Measurements from ENCODE around the gene ADGRV1.
"Not testable (repeated sequence)": the region's sequence is repeated elsewhere in the genome, so short reads cannot be mapped to it uniquely, and the experiment has no call there.

ADGRV1 gene

DNA sequence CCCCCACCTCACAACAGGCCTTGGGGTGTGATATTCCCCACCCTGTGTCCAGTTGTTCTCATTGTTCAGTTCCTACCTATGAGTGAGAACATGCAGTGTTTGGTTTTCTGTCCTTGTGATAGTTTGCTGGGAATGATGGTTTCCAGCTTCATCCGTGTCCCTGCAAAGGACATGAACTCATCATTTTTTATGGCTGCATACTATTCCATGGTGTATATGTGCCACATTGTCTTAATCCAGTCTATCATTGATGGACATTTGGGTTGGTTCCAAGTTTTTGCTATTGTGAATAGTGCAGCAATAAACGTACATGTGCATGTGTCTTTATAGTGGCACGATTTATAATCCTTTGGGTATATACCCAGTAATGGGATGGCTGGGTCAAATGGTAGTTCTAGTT, 41.7 kb downstream of the ADGRV1 start:
- H3K9me3 ChIP-seq (ENCODE audit: control insufficient read depth, insufficient read depth, low read depth, low read length); H3K27ac ChIP-seq (ENCODE audit: extremely low read depth, low read depth, low read length); POLR2A ChIA-PET; H3K36me3 ChIP-seq (ENCODE audit: control insufficient read depth in 2 of 2, insufficient read depth in 1 of 2, low read length in 2 of 2); H3K4me3 ChIP-seq (ENCODE audit: low read depth, low read length); CTCF ChIA-PET; H3K4me1 ChIP-seq (ENCODE audit: control insufficient read depth, insufficient read depth, low read length): not testable (repeated sequence)
- TF ChIP-seq, protein P1, sequence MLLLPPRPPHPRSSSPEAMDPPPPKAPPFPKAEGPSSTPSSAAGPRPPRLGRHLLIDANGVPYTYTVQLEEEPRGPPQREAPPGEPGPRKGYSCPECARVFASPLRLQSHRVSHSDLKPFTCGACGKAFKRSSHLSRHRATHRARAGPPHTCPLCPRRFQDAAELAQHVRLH (tag by site-specific recombination; IDR thresholded peaks at IDR 0.05): 0 out of 2 replicates have a peak, but pooled peaks have one; percentile 16
- peak; percentile 92 for TF ChIP-seq ZNF146 (tag by site-specific recombination; IDR thresholded peaks at IDR 0.05)

- CTCF ChIA-PET: no interaction called here
- H3K9me3 ChIP-seq (ENCODE audit: control insufficient read depth, insufficient read depth, low read depth, low read length): no peaks in the 10 kb centered on the region
Measured at GRCh38 chr5:90601468-90601867, 42.9 kb downstream of the ADGRV1 start.

GRCh38 chr5:90602681-90603080, 44.1 kb downstream of the ADGRV1 start:
- Histone ChIP-seq H3K27ac (ENCODE audit: extremely low read depth, low read depth, low read length) (no peak overlapping the region), H3K36me3 (ENCODE audit: control insufficient read depth in 2 of 2, insufficient read depth in 1 of 2, low read length in 2 of 2) (no peaks in the 10 kb centered on the region), H3K4me1 (ENCODE audit: control insufficient read depth, insufficient read depth, low read length) (peaks cover 4% of the 10 kb centered on the region; the same call in 1 of the 2 replicates), H3K9me3 (ENCODE audit: control insufficient read depth, insufficient read depth, low read depth, low read length) (no peaks in the 10 kb centered on the region), H3K4me3 (ENCODE audit: low read depth, low read length) (no peak overlapping the region)
- TF ChIP-seq ZSCAN23 (tag by site-specific recombination; IDR thresholded peaks at IDR 0.05) (no peak), ZNF426 (tag by site-specific recombination; IDR thresholded peaks at IDR 0.05) (no peak), ZNF600 (tag by site-specific recombination; IDR thresholded peaks at IDR 0.05) (no peak), ZNF391 (tag by site-specific recombination; IDR thresholded peaks at IDR 0.05; ENCODE audit: borderline replicate concordance, low read depth) (no peak), ZNF274 (IDR thresholded peaks at IDR 0.05; ENCODE audit: low read length) (no peak), ZNF274 (tag by site-specific recombination; IDR thresholded peaks at IDR 0.05; ENCODE audit: borderline replicate concordance) (no peak), TSHZ1 (tag by site-specific recombination; IDR thresholded peaks at IDR 0.05; ENCODE audit: borderline replicate concordance) (no peak), KLF10 (tag by site-specific recombination; IDR thresholded peaks at IDR 0.05) (no peak), ZNF416 (tag by site-specific recombination; IDR thresholded peaks at IDR 0.05) (no peak), ZNF174 (tag by site-specific recombination; IDR thresholded peaks at IDR 0.05) (no peak), ZNF354C (tag by site-specific recombination; IDR thresholded peaks at IDR 0.05; ENCODE audit: borderline replicate concordance, low read depth) (no peak)
- ChIA-PET POLR2A (no interaction called here), CTCF (interaction anchor here (0.8 to 2.4 kb wide), 4 partner anchors 17 to 181 kb away, joined by 3 to 11 read pairs (median 4); no protein-coding TSS in a partner anchor)

More at GRCh38 chr5:90601468-90601867, 42.9 kb downstream of the ADGRV1 start:
- POLR2A ChIA-PET: no interaction called here
- no peak overlapping the region for H3K27ac ChIP-seq (ENCODE audit: extremely low read depth, low read depth, low read length)
- no peak overlapping the region for H3K4me3 ChIP-seq (ENCODE audit: low read depth, low read length)
- H3K4me1 ChIP-seq (ENCODE audit: control insufficient read depth, insufficient read depth, low read length): peaks cover 4% of the 10 kb centered on the region; the same call in 1 of the 2 replicates
- no peaks in the 10 kb centered on the region for H3K36me3 ChIP-seq (ENCODE audit: control insufficient read depth in 2 of 2, insufficient read depth in 1 of 2, low read length in 2 of 2)
- TF ChIP-seq KLF9 (tag by site-specific recombination; IDR thresholded peaks at IDR 0.05; ENCODE audit: low read depth) (no peak), ZNF426 (tag by site-specific recombination; IDR thresholded peaks at IDR 0.05) (no peak), ZNF785 (tag by site-specific recombination; IDR thresholded peaks at IDR 0.05) (no peak), ZNF416 (tag by site-specific recombination; IDR thresholded peaks at IDR 0.05) (no peak), INSM2 (tag by site-specific recombination; IDR thresholded peaks at IDR 0.05) (no peak), ZNF707 (tag by site-specific recombination; IDR thresholded peaks at IDR 0.05) (no peak)
- TF ChIP-seq, protein P1 (tag by site-specific recombination; IDR thresholded peaks at IDR 0.05): no peak
